ENCODE results near the gene ADAMTS10. TPM values are rescaled to one million over a fixed set of nuclear protein-coding genes. Genes with fewer than 3 reads are reported as not detected.
A peak's percentile ranks its signal among the peaks of the same experiment; 100 is the strongest.

The ADAMTS10 gene
- total and polyA plus RNA-seq, 4 donors, result 9.1 to 44.1 (median 15.3) TPM

- WGBS, 2 donors, result 69 to 75% methylated on average over 12 of the region's 12 CpGs
- DNase-seq (no peak), ATAC-seq (ENCODE audit: insufficient read depth, low FRiP score) (no peak)
- TF ChIP-seq CTCF (IDR thresholded peaks at IDR 0.05; ENCODE audit: control extremely low read depth, extremely low read depth), result no peak
- Histone ChIP-seq H3K4me3 (no peak overlapping the region), H3K4me1 (ENCODE audit: control insufficient read depth in 5 of 5, insufficient read depth in 5 of 5, low read length in 5 of 5) (peaks cover 0 to 3% (median 0%) of the 10 kb centered on the region in 5 donors), H3K27me3 (ENCODE audit: control insufficient read depth in 3 of 3, insufficient read depth in 3 of 3, low read length in 2 of 3) (peaks cover 0 to 3% (median 0%) of the 10 kb centered on the region in 3 donors), H3K9ac (ENCODE audit: insufficient read depth in 1 of 2, low read length in 2 of 2) (no peak overlapping the region), H3K9me3 (ENCODE audit: control insufficient read depth in 4 of 4, insufficient read depth in 3 of 4, low read length in 3 of 4) (no peaks in the 10 kb centered on the region), H3K36me3 (ENCODE audit: control insufficient read depth in 4 of 4, insufficient read depth in 4 of 4, low read length in 4 of 4) (no peaks in the 10 kb centered on the region), H3K27ac (ENCODE audit: low read depth in 1 of 2, low read length in 1 of 2) (no peak overlapping the region)
Measured at GRCh38 chr19:8655340-8655709, 44.8 kb upstream of the ADAMTS10 start.

- Histone ChIP-seq H3K4me3 (no peak overlapping the region), H3K27ac (ENCODE audit: low read depth in 1 of 2, low read length in 1 of 2) (no peak overlapping the region), H3K36me3 (ENCODE audit: control insufficient read depth in 4 of 4, insufficient read depth in 4 of 4, low read length in 4 of 4) (no peaks in the 10 kb centered on the region), H3K9ac (ENCODE audit: insufficient read depth in 1 of 2, low read length in 2 of 2) (no peak overlapping the region), H3K27me3 (ENCODE audit: control insufficient read depth in 3 of 3, insufficient read depth in 3 of 3, low read length in 2 of 3) (peaks cover 0 to 3% (median 0%) of the 10 kb centered on the region in 3 donors), H3K4me1 (ENCODE audit: control insufficient read depth in 5 of 5, insufficient read depth in 5 of 5, low read length in 5 of 5) (peaks cover 0 to 3% (median 0%) of the 10 kb centered on the region in 5 donors), H3K9me3 (ENCODE audit: control insufficient read depth in 4 of 4, insufficient read depth in 3 of 4, low read length in 3 of 4) (no peaks in the 10 kb centered on the region)
- TF ChIP-seq CTCF (IDR thresholded peaks at IDR 0.05; ENCODE audit: control extremely low read depth, extremely low read depth), result peak; percentile 83
- WGBS, 2 donors, result 6% methylated on average over 15 of the region's 15 CpGs
- peak; percentile 29 to 55 (median 48) for DNase-seq
- no peak for ATAC-seq (ENCODE audit: insufficient read depth, low FRiP score)
Measured at GRCh38 chr19:8654591-8655339, 44.2 kb upstream of the ADAMTS10 start.

DNA sequence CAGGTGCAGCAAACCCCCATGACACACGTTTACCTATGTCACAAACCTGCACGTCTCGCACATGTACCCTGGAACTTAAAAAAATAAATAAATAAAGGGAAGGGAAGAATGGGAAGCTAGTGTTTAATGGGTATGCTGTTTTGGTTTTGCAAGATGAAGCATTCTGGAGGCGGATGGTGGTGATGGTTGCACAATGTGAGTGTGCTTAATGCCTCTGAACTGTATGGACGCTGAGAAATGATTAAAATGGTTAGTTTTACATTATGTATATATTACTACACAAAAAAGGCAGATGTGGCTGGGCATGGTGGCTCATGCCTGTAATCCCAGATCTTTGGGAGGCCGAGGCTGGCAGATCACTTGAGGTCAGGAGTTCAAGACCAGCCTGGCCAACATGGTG lies 37.7 kb upstream of the ADAMTS10 start:
- no peak for ATAC-seq (ENCODE audit: insufficient read depth, low FRiP score)
- WGBS, 2 donors, result 31 to 57% methylated on average over 6 of the region's 6 CpGs
- H3K36me3 ChIP-seq (ENCODE audit: control insufficient read depth in 4 of 4, insufficient read depth in 4 of 4, low read length in 4 of 4), result no peaks in the 10 kb centered on the region

More for the DNA sequence above, 37.7 kb upstream of the ADAMTS10 start:
- no peak overlapping the region for H3K27ac ChIP-seq (ENCODE audit: low read depth in 1 of 2, low read length in 1 of 2)
- no peak for TF ChIP-seq CTCF (IDR thresholded peaks at IDR 0.05; ENCODE audit: control extremely low read depth, extremely low read depth)
- DNase-seq, result no peak
- no peaks in the 10 kb centered on the region for H3K9me3 ChIP-seq (ENCODE audit: control insufficient read depth in 4 of 4, insufficient read depth in 3 of 4, low read length in 3 of 4)
- H3K27me3 ChIP-seq (ENCODE audit: control insufficient read depth in 3 of 3, insufficient read depth in 3 of 3, low read length in 2 of 3), result no peaks in the 10 kb centered on the region
- H3K4me1 ChIP-seq (ENCODE audit: control insufficient read depth in 5 of 5, insufficient read depth in 5 of 5, low read length in 5 of 5), result no peaks in the 10 kb centered on the region
- H3K9ac ChIP-seq (ENCODE audit: insufficient read depth in 1 of 2, low read length in 2 of 2), result no peak overlapping the region
- no peak overlapping the region for H3K4me3 ChIP-seq
